ENCODE measurements around the gene SIGLEC9.

Gene SIGLEC9

DNA sequence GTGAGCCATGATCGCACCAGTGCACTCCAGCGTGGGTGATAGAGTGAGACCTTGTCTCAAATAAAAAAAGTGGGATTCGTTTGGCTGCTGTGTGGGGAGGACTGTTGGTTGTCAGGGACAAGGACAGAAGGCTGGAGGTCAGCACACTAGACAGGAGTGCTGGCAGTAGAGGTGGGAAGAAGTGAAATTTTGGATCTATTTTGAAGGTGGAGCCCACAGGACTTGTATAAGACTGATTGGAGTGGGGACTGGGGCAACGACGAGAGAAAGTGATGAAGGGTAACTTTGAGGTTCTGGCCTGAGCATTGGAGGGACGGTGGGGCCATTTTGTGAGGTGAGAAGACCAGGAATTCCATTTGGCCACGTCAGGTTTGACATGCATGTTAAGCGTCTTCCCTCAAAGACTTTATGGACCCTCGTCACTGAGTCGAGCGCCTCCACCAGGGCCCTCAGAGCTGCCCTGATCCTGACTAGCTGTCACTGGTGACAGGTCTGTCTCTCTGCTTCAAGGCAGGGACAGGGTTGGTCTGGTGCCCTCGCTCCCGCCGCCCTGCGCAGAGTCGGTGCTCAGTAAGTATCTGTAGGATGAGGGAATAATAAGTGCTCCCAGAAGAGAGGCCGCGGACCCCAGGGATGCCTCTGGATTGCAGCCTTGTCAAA, 17.2 kb upstream of the SIGLEC9 start:
- peaks cover 34% of the 10 kb centered on the region for H3K79me2 ChIP-seq (ENCODE audit: low read length)
- H3K27ac ChIP-seq (ENCODE audit: low read length), result peak overlapping the region; percentile 3; the same call in 1 of the 2 replicates
- H3K9ac ChIP-seq (ENCODE audit: low read length), result peak overlapping the region; percentile 79
- H3K27me3 ChIP-seq (replicated peaks; ENCODE audit: insufficient read depth, low read length), result peaks cover 15% of the 10 kb centered on the region; the same call in 1 of the 2 replicates
- H3K4me3 ChIP-seq (ENCODE audit: low read length), result peak overlapping the region; percentile 78
- H3F3A ChIP-seq (ENCODE audit: insufficient read depth, low read length), result no peaks in the 10 kb centered on the region
- H4K20me1 ChIP-seq (ENCODE audit: insufficient read depth, low read length), result no peaks in the 10 kb centered on the region
- DNase-seq, result no peak
- H2AFZ ChIP-seq (ENCODE audit: low read length), result peak overlapping the region; percentile 59
- peak overlapping the region; percentile 79 for H3K4me2 ChIP-seq (ENCODE audit: low read depth, low read length)
- H3K9me2 ChIP-seq (replicated peaks; ENCODE audit: insufficient read depth, low read length), result no peaks in the 10 kb centered on the region
- TF ChIP-seq EZH2phosphoT487 (IDR thresholded peaks at IDR 0.05; ENCODE audit: low read length) (no peak), EZH2 (optimal IDR thresholded peaks at IDR 0.05; ENCODE audit: low read depth, low read length) (no peak)
- TF ChIP-seq, protein P1, sequence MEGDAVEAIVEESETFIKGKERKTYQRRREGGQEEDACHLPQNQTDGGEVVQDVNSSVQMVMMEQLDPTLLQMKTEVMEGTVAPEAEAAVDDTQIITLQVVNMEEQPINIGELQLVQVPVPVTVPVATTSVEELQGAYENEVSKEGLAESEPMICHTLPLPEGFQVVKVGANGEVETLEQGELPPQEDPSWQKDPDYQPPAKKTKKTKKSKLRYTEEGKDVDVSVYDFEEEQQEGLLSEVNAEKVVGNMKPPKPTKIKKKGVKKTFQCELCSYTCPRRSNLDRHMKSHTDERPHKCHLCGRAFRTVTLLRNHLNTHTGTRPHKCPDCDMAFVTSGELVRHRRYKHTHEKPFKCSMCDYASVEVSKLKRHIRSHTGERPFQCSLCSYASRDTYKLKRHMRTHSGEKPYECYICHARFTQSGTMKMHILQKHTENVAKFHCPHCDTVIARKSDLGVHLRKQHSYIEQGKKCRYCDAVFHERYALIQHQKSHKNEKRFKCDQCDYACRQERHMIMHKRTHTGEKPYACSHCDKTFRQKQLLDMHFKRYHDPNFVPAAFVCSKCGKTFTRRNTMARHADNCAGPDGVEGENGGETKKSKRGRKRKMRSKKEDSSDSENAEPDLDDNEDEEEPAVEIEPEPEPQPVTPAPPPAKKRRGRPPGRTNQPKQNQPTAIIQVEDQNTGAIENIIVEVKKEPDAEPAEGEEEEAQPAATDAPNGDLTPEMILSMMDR (IDR thresholded peaks at IDR 0.05; ENCODE audit: low read length), result no peak
- peaks cover 3% of the 10 kb centered on the region; the same call in 1 of the 2 replicates for H3K4me1 ChIP-seq (ENCODE audit: low read length)
- H3K36me3 ChIP-seq (replicated peaks; ENCODE audit: insufficient read depth, low read length), result 0 out of 2 replicates have a peak, but pooled peaks cover 6% of the 10 kb centered on the region
- no peaks in the 10 kb centered on the region for H3K9me3 ChIP-seq (replicated peaks; ENCODE audit: insufficient read depth, low read length)

DNA sequence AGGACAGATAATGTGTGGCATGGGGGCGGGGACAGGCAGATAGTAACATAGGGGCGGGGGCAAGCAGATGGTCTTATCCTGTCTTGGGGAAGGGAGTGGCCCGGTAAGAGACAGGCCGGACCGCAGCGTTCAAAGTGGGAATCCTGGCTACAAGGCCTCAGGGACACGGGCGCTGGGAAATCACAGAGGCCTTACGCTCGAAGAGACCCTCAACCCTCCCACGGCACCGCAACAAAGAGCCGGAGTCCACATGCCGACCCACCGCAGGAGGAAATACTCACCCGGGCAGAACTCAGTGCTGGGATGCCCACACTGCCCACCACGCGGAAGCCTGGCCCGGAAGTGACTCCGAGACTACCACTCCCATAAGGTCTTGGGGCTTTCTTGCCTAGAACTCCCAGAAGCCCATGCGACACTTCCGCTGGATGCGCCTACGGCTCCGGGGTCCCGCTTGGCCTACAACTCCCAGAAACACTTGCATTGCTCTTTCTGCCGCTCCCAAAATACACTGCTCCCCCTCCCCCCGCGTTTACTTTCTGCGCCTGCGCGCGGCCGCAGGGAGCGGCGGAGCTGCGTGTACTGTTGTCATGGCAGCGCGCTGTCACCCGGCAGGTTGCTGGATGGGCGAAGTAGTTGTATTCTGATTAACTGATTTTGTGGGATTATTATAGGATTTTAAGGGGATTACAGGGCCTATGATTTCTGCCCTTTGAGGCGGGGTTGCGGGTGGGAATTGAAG, 16.5 kb upstream of the SIGLEC9 start, which contains the start of gene CTU1:
CTU1 (minus strand) TSS at position 344 of the 739 bp plus-strand sequence. CDS start 3,840 bp downstream, outside the sequence.
- Histone ChIP-seq H3K4me1 (ENCODE audit: low read length) (peaks cover 3% of the 10 kb centered on the region; the same call in 1 of the 2 replicates), H3K36me3 (replicated peaks; ENCODE audit: insufficient read depth, low read length) (no peaks in the 10 kb centered on the region), H3K79me2 (ENCODE audit: low read length) (peaks cover 34% of the 10 kb centered on the region), H2AFZ (ENCODE audit: low read length) (peak within 1 kb of the TSS; percentile 95), H3K9ac (ENCODE audit: low read length) (peak within 1 kb of the TSS; percentile 79), H3K4me3 (ENCODE audit: low read length) (peak within 1 kb of the TSS; percentile 78), H3K27ac (ENCODE audit: low read length) (peak within 1 kb of the TSS; percentile 3; the same call in 1 of the 2 replicates), H4K20me1 (ENCODE audit: insufficient read depth, low read length) (no peaks in the 10 kb centered on the region), H3F3A (ENCODE audit: insufficient read depth, low read length) (no peaks in the 10 kb centered on the region), H3K9me2 (replicated peaks; ENCODE audit: insufficient read depth, low read length) (no peaks in the 10 kb centered on the region), H3K4me2 (ENCODE audit: low read depth, low read length) (peak within 1 kb of the TSS; percentile 79), H3K27me3 (replicated peaks; ENCODE audit: insufficient read depth, low read length) (peaks cover 16% of the 10 kb centered on the region; the same call in 1 of the 2 replicates), H3K9me3 (replicated peaks; ENCODE audit: insufficient read depth, low read length) (no peaks in the 10 kb centered on the region)
- peak; percentile 99 for DNase-seq
- no peak for TF ChIP-seq EZH2 (optimal IDR thresholded peaks at IDR 0.05; ENCODE audit: low read depth, low read length)
- TF ChIP-seq, protein P1 (IDR thresholded peaks at IDR 0.05; ENCODE audit: low read length), result no peak

DNA sequence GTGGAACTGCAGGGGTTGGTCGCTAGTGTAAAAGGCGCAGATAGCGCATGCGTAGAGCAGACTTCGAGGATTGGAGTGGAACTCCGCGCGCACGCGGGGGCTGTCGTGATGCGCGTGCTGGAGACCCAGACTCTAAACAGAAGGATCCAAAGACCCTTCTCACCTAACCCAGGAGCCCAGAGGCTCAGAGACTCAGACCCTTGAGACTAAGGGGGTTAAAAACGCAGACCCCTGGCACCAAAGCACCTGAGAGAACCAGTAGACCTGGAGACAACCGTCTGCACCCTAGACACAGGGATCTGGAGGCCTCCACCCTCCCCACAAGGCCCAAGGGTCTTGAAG, 15.9 kb upstream of the SIGLEC9 start:
- H3F3A ChIP-seq (ENCODE audit: insufficient read depth, low read length), result no peaks in the 10 kb centered on the region
- H3K9me2 ChIP-seq (replicated peaks; ENCODE audit: insufficient read depth, low read length), result no peaks in the 10 kb centered on the region
- peak overlapping the region; percentile 95 for H2AFZ ChIP-seq (ENCODE audit: low read length)
- peaks cover 21% of the 10 kb centered on the region; the same call in 1 of the 2 replicates for H3K27me3 ChIP-seq (replicated peaks; ENCODE audit: insufficient read depth, low read length)
- TF ChIP-seq EZH2 (optimal IDR thresholded peaks at IDR 0.05; ENCODE audit: low read depth, low read length) (no peak), EZH2phosphoT487 (IDR thresholded peaks at IDR 0.05; ENCODE audit: low read length) (no peak)
- TF ChIP-seq, protein P1 (IDR thresholded peaks at IDR 0.05; ENCODE audit: low read length), result no peak
- peaks cover 32% of the 10 kb centered on the region for H3K79me2 ChIP-seq (ENCODE audit: low read length)
- H3K4me3 ChIP-seq (ENCODE audit: low read length), result peak overlapping the region; percentile 78
- no peaks in the 10 kb centered on the region for H4K20me1 ChIP-seq (ENCODE audit: insufficient read depth, low read length)
- no peak for DNase-seq
- no peak overlapping the region for H3K9ac ChIP-seq (ENCODE audit: low read length)
- H3K4me2 ChIP-seq (ENCODE audit: low read depth, low read length), result peak overlapping the region; percentile 78
- H3K4me1 ChIP-seq (ENCODE audit: low read length), result peaks cover 3% of the 10 kb centered on the region; the same call in 1 of the 2 replicates
- H3K9me3 ChIP-seq (replicated peaks; ENCODE audit: insufficient read depth, low read length), result no peaks in the 10 kb centered on the region
- H3K27ac ChIP-seq (ENCODE audit: low read length), result no peak overlapping the region
- H3K36me3 ChIP-seq (replicated peaks; ENCODE audit: insufficient read depth, low read length), result no peaks in the 10 kb centered on the region

Measured in MM.1S (cell line).